Thyroid gland (tissue), 4 donors: ENCODE data around the gene P2RY12.

Experiments used
- POLR2A ChIP-seq, 2 donors: fragments of 450-650 bp; IDR thresholded peaks; one replicate each; pipeline ENCODE4 v1.6.1; 2017; ENCODE audit warnings: antibody characterized with exemption in 2 of 2, mild to moderate bottlenecking in 2 of 2, moderate library complexity in 1 of 2
- TF ChIP-seq, protein P1 (sequence below), 6 experiments: fragments of 200-600 bp in 3 of 6; fragments of 450-650 bp in 3 of 6; sonication (generic) in 3 of 6; IDR thresholded peaks; one replicate each; pipeline ENCODE4 v1.5.1; 2016 to 2019; ENCODE audit warnings: antibody characterized with exemption in 6 of 6, mild to moderate bottlenecking in 2 of 6, inconsistent platforms in 1 of 6, moderate library complexity in 1 of 6

DNA sequence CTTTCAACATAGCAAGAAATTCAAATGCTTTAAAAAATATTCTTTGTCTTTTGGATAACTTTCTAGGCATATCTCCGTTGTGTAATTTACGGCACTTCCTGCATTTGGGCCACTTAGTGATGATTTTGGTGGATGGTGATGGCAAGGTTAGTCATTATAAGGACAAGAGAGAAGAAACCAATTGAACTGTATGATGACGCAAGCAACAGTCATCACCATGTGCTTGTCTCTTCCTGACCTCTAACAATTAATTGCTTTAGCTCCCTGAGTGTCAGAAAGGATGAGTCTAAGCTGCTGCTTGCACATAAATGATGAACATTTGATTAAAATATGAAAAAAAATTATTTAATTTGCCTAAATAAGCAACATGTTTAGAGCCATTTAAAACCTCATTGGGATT is 11.3 kb upstream of the P2RY12 start:
- TF ChIP-seq, protein P1, sequence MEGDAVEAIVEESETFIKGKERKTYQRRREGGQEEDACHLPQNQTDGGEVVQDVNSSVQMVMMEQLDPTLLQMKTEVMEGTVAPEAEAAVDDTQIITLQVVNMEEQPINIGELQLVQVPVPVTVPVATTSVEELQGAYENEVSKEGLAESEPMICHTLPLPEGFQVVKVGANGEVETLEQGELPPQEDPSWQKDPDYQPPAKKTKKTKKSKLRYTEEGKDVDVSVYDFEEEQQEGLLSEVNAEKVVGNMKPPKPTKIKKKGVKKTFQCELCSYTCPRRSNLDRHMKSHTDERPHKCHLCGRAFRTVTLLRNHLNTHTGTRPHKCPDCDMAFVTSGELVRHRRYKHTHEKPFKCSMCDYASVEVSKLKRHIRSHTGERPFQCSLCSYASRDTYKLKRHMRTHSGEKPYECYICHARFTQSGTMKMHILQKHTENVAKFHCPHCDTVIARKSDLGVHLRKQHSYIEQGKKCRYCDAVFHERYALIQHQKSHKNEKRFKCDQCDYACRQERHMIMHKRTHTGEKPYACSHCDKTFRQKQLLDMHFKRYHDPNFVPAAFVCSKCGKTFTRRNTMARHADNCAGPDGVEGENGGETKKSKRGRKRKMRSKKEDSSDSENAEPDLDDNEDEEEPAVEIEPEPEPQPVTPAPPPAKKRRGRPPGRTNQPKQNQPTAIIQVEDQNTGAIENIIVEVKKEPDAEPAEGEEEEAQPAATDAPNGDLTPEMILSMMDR (IDR thresholded peaks at IDR 0.05): no peak
- TF ChIP-seq POLR2A (IDR thresholded peaks at IDR 0.05): no peak
